Astrocyte (in vitro differentiated cells and primary cell): ENCODE results near the gene ZBTB7B. TPM values are rescaled to one million over a fixed set of nuclear protein-coding genes. Genes with fewer than 3 reads are reported as not detected.

Experiments used
- DNase-seq: peaks from one replicate; pipeline ENCODE4 v3.0.0-alpha.2; 2010; ENCODE audit warnings: low read depth
- FAIRE-seq: peaks from 2 replicates; lab custom pipeline; 2011; peaks lifted over from hg19 to GRCh38; lab: Jason Lieb, UNC
- H2AFZ ChIP-seq: 2 replicates; pipeline ENCODE4 v1.6.0; 2012; ENCODE audit warnings: low read depth, low read length, inconsistent platforms
- H3K27ac ChIP-seq: 2 replicates; pipeline ENCODE4 v1.5.1; 2011; ENCODE audit warnings: low read depth, low read length, inconsistent platforms
- H3K27me3 ChIP-seq: 2 replicates; pipeline ENCODE4 v1.6.0; 2011; ENCODE audit warnings: low read length, inconsistent platforms; ENCODE audit not compliant: insufficient read depth
- H3K36me3 ChIP-seq: 2 replicates; pipeline ENCODE4 v1.5.1; 2011; ENCODE audit warnings: low read length, inconsistent platforms; ENCODE audit not compliant: insufficient read depth
- H3K4me1 ChIP-seq: 2 replicates; pipeline ENCODE4 v1.5.1; 2011; ENCODE audit warnings: low read length, inconsistent platforms; ENCODE audit not compliant: insufficient read depth
- H3K4me2 ChIP-seq: 2 replicates; pipeline ENCODE4 v1.6.0; 2012; ENCODE audit warnings: low read length, inconsistent platforms
- H3K4me3 ChIP-seq: 2 replicates; pipeline ENCODE4 v1.5.1; 2011; ENCODE audit warnings: low read depth, mild to moderate bottlenecking, low read length, inconsistent platforms; ENCODE audit not compliant: insufficient read depth
- H3K79me2 ChIP-seq: 2 replicates; pipeline ENCODE4 v1.6.0; 2012; ENCODE audit warnings: mild to moderate bottlenecking, low read length, inconsistent platforms; ENCODE audit not compliant: insufficient read depth
- H3K9ac ChIP-seq: 2 replicates; pipeline ENCODE4 v1.6.0; 2012; ENCODE audit warnings: mild to moderate bottlenecking, low read length, inconsistent platforms
- H3K9me3 ChIP-seq: 2 replicates; pipeline ENCODE4 v1.5.1; 2012; ENCODE audit warnings: low read depth, mild to moderate bottlenecking, low read length, inconsistent platforms; ENCODE audit not compliant: insufficient read depth
- H4K20me1 ChIP-seq: 2 replicates; pipeline ENCODE4 v1.6.0; 2012; ENCODE audit warnings: low read length, inconsistent platforms; ENCODE audit not compliant: insufficient read depth
- H3K27ac Mint-ChIP-seq: one replicate; pipeline ENCODE4 v1.8.0; 2021; ENCODE audit warnings: mild to moderate bottlenecking, mixed read lengths; ENCODE audit not compliant: unreplicated experiment
- H3K27me3 Mint-ChIP-seq: one replicate; pipeline ENCODE4 v1.8.0; 2021; ENCODE audit warnings: low read depth, mixed read lengths; ENCODE audit not compliant: unreplicated experiment
- H3K36me3 Mint-ChIP-seq: one replicate; pipeline ENCODE4 v1.8.0; 2021; ENCODE audit warnings: low read depth, mixed read lengths; ENCODE audit not compliant: unreplicated experiment
- H3K4me1 Mint-ChIP-seq: one replicate; pipeline ENCODE4 v1.8.0; 2021; ENCODE audit warnings: low read depth, mixed read lengths; ENCODE audit not compliant: unreplicated experiment
- H3K4me3 Mint-ChIP-seq: one replicate; pipeline ENCODE4 v1.8.0; 2021; ENCODE audit warnings: mild to moderate bottlenecking, moderate library complexity, mixed read lengths; ENCODE audit not compliant: unreplicated experiment
- H3K9me3 Mint-ChIP-seq: one replicate; pipeline ENCODE4 v1.8.0; 2021; ENCODE audit warnings: mild to moderate bottlenecking, mixed read lengths; ENCODE audit not compliant: unreplicated experiment
- CTCF ChIP-seq: IDR thresholded peaks from 2 replicates; pipeline ENCODE4 v1.5.1; 2011; ENCODE audit warnings: low read depth, mild to moderate bottlenecking, inconsistent platforms, low read length, moderate library complexity; ENCODE audit not compliant: insufficient read depth
- EZH2 ChIP-seq: IDR thresholded peaks from 2 replicates; pipeline ENCODE4 v1.6.1; 2012; ENCODE audit warnings: mild to moderate bottlenecking, low read length, inconsistent platforms; ENCODE audit not compliant: insufficient read depth
- total RNA-seq: library from RNA; stranded (reverse); gene quantifications from 2 replicates; pipeline ENCODE4 v1.2.1, GENCODE V29; 2021

The ZBTB7B gene
- total RNA-seq, 1 donor from 2014 or later = 46.1 TPM

DNA sequence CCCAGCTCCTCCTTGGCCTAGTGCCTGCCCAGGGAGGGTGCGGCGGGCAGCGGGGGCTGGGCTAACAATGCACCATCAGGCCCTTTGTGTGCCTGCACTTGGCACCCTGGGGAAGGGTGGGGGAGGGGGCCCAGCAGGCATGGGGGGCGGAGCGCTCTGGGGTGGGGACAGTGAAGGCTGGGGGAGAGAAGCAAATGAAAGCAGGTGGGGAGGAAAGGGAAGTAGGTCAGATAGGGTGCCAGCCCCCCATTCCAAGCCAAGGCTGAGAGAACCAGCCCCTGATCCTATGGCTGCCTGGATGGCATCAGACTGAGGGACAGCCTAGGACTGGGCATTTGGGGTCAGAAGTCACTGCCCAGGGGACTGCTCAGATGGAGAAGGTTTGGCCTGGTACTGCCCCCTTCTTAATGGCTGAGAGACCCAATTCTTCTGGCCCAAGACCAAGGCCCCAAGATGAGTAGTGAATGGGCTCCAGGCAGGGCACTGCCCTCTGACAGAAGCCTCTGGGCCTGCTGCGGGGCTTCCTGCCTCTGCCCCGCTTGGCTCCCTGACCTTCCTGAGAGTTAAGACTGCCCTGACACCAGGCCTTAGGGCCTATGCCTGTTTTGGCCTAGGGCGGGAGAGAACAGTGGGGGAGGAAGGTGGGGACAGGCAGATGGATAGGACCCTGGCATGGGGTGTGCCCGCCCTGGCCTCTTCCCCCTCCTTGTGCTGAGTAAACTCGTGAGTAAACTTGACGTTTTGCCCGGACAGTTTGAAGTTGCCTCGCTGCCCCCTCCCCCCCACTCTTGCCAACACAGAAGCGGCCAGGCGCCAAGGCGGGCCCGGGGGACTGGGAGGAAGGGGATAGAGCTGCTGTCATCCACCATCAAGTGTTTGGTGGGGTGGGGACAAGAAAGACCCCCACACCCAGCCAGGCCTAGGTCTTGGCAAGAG, 2.7 kb downstream of the ZBTB7B start:
- peak overlapping the region; percentile 93 for H3K4me2 ChIP-seq
- Mint-ChIP-seq H3K27ac (peak overlapping the region; percentile 53), H3K27me3 (no peaks in the 10 kb centered on the region)

DNA sequence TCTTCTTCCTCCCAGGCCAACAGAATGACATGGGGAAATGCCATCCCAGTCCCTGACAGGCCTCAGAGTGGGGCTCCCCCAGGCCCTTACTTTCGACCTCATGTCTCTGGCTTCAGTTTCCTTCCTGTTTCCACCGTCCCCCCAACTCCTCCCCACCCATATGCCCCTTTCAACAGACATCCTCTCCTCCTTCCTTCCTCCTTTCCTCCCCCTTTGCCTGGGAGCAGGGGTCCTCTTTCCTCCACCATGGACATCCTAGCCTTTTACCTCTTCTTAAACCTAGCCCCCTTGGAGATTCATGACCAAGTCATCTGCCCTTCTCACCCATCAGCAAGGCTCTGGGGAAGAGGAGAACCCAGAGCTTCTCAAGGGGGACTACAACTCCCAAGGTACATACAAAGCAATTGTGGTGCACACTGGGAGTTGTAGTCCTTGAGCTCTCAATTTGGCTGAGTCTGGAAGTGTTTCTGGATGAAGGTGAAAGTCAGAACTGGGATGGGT, 4.0 kb downstream of the ZBTB7B start:
- peaks cover 15% of the 10 kb centered on the region for H3K4me1 ChIP-seq
- DNase-seq (no peak), FAIRE-seq (no peak)
- H3K27me3 ChIP-seq = no peaks in the 10 kb centered on the region
- H3K4me2 ChIP-seq = no peak overlapping the region
- no peak overlapping the region for H3K9ac ChIP-seq
- Mint-ChIP-seq H3K4me1 (peaks cover 10% of the 10 kb centered on the region), H3K27me3 (no peaks in the 10 kb centered on the region), H3K9me3 (no peaks in the 10 kb centered on the region), H3K27ac (peak overlapping the region; percentile 42), H3K36me3 (peaks cover 6% of the 10 kb centered on the region), H3K4me3 (no peak overlapping the region)
- no peak for TF ChIP-seq EZH2
- no peak for TF ChIP-seq CTCF
- no peak overlapping the region for H3K27ac ChIP-seq
- H3K9me3 ChIP-seq = no peaks in the 10 kb centered on the region
- H4K20me1 ChIP-seq = peaks cover 45% of the 10 kb centered on the region
- H3K79me2 ChIP-seq = peaks cover 53% of the 10 kb centered on the region
- H2AFZ ChIP-seq = no peak overlapping the region
- H3K4me3 ChIP-seq = no peak overlapping the region
- H3K36me3 ChIP-seq = no peaks in the 10 kb centered on the region

More for the DNA sequence above, 2.7 kb downstream of the ZBTB7B start:
- peaks cover 10% of the 10 kb centered on the region for H3K4me1 Mint-ChIP-seq
- TF ChIP-seq CTCF (no peak), EZH2 (no peak)
- Histone ChIP-seq H3K4me1 (peaks cover 20% of the 10 kb centered on the region), H3K9ac (peak overlapping the region; percentile 86), H2AFZ (no peak overlapping the region), H3K9me3 (no peaks in the 10 kb centered on the region), H4K20me1 (peaks cover 40% of the 10 kb centered on the region), H3K27ac (no peak overlapping the region), H3K27me3 (no peaks in the 10 kb centered on the region), H3K4me3 (no peak overlapping the region), H3K36me3 (no peaks in the 10 kb centered on the region), H3K79me2 (peaks cover 53% of the 10 kb centered on the region)
- FAIRE-seq (no peak), DNase-seq (no peak)
- peaks cover 6% of the 10 kb centered on the region for H3K36me3 Mint-ChIP-seq
- H3K4me3 Mint-ChIP-seq = peak overlapping the region; percentile 57
- no peaks in the 10 kb centered on the region for H3K9me3 Mint-ChIP-seq
